Natural killer cell (primary cell): ENCODE data around the gene PRND. TPM values are rescaled to one million over a fixed set of nuclear protein-coding genes. Genes with fewer than 3 reads are reported as not detected.

Experiments used
- ATAC-seq, 3 donors: fragments of 150-1000 bp in 2 of 3; fragments of 200-7000 bp in 1 of 3; cut with Tn5 transposase; 1 replicate in 1 of 3; 2 replicates in 2 of 3; pipeline ENCODE4 v1.10.0; 2021; ENCODE audit warnings: mild to moderate bottlenecking in 2 of 3, moderate library complexity in 2 of 3
- DNase-seq, 2 donors: peaks; one replicate each; pipeline versions ENCODE4 v3.0.0 to v3.0.0-alpha.2; 2013 to 2021; ENCODE audit warnings: mixed read lengths in 1 of 2
- H3K27ac ChIP-seq: one replicate; pipeline ENCODE4 v1.5.1; 2013; ENCODE audit warnings: mild to moderate bottlenecking, low read length
- H3K27me3 ChIP-seq: one replicate; pipeline ENCODE4 v1.6.1; 2013; ENCODE audit warnings: low read length; ENCODE audit not compliant: control insufficient read depth, insufficient read depth
- H3K36me3 ChIP-seq: one replicate; pipeline ENCODE4 v1.6.1; 2013; ENCODE audit warnings: low read length; ENCODE audit not compliant: control insufficient read depth, insufficient read depth
- H3K4me1 ChIP-seq: one replicate; pipeline ENCODE4 v1.6.1; 2013; ENCODE audit warnings: low read length; ENCODE audit not compliant: control insufficient read depth, insufficient read depth
- H3K4me3 ChIP-seq: one replicate; pipeline ENCODE4 v1.5.1; 2013; ENCODE audit warnings: low read length
- H3K9me3 ChIP-seq: one replicate; pipeline ENCODE4 v1.6.1; 2013; ENCODE audit warnings: low read length; ENCODE audit not compliant: control insufficient read depth, insufficient read depth
- H3K27ac Mint-ChIP-seq, 2 donors: one replicate each; pipeline ENCODE4 v1.8.0; 2022; ENCODE audit warnings: mild to moderate bottlenecking in 2 of 2, mixed read lengths in 2 of 2, moderate library complexity in 1 of 2
- H3K27me3 Mint-ChIP-seq, 2 donors: one replicate each; pipeline ENCODE4 v1.8.0; 2022; ENCODE audit warnings: low read depth in 2 of 2, mixed read lengths in 2 of 2
- H3K36me3 Mint-ChIP-seq: one replicate; pipeline ENCODE4 v1.8.0; 2022; ENCODE audit warnings: mixed read lengths
- H3K4me1 Mint-ChIP-seq, 2 donors: one replicate each; pipeline ENCODE4 v1.8.0; 2022; ENCODE audit warnings: mixed read lengths in 2 of 2
- H3K4me3 Mint-ChIP-seq: one replicate; pipeline ENCODE4 v1.8.0; 2022; ENCODE audit warnings: mild to moderate bottlenecking, moderate library complexity, mixed read lengths
- H3K9me3 Mint-ChIP-seq, 2 donors: one replicate each; pipeline ENCODE4 v1.8.0; 2022; ENCODE audit warnings: mixed read lengths in 2 of 2
- WGBS: methylation state at CpG from one replicate; pipeline ENCODE4 v1.1.7; 2013; ENCODE audit warnings: missing lambda C conversion rate; ENCODE audit not compliant: insufficient coverage; 5-methylcytosine and 5-hydroxymethylcytosine counted together
- intact Hi-C: fragments of 100-400 bp; cut with micrococcal nuclease; formaldehyde crosslinking; loops from one replicate; pipeline ENCODE4 v1.14.2; 2022
- total RNA-seq, 4 donors: library from RNA; stranded (reverse); fragments of 120-200 nt in 1 of 4; gene quantifications; one replicate each; pipeline versions ENCODE4 v1.2.3 to v1.2.4, GENCODE V29; 2013 to 2022
- TF ChIP-seq, protein P1 (sequence below): fragments of 200-600 bp; IDR thresholded peaks from one replicate; pipeline ENCODE4 v1.8.0; 2022; ENCODE audit warnings: antibody characterized with exemption

The PRND gene, protein sequence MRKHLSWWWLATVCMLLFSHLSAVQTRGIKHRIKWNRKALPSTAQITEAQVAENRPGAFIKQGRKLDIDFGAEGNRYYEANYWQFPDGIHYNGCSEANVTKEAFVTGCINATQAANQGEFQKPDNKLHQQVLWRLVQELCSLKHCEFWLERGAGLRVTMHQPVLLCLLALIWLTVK
- not detected for total RNA-seq
- 0.05 TPM for total RNA-seq (2013)

DNA sequence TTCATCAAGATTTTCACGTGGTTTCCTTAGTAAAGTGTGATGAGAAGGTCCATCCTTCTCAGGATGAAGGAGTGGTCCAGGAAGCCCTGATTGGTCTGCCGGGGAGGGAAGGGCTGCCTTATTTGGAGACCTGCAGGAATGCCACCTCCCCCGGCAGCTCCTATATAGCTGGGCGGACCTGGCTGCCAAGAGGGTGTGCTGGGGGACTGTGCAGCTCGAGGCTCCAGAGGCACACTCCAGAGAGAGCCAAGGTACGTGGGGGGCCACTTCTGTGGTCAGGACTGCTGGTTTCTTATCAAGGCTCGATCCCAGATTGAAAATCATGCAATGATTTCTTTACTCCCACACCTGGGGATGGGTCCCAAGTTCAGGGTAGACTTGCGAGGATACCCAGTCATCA is at the start of gene PRND:
Gene PRND (plus strand): TSS at position 191 of the 400 bp plus-strand sequence. CDS start 2,643 bp downstream, outside the sequence.
- Mint-ChIP-seq H3K36me3 (no peaks in the 10 kb centered on the region), H3K27ac (peak within 1 kb of the TSS in 1 of 2 donors; percentile 74), H3K4me3 (no peak within 1 kb of the TSS), H3K4me1 (peaks cover 15 to 18% of the 10 kb centered on the region in 2 donors), H3K27me3 (no peaks in the 10 kb centered on the region), H3K9me3 (no peaks in the 10 kb centered on the region)
- Histone ChIP-seq H3K4me1 (peaks cover 15% of the 10 kb centered on the region), H3K27me3 (no peaks in the 10 kb centered on the region), H3K9me3 (no peaks in the 10 kb centered on the region), H3K36me3 (no peaks in the 10 kb centered on the region), H3K27ac (peak within 1 kb of the TSS; percentile 24), H3K4me3 (no peak within 1 kb of the TSS)
- WGBS = 90% methylated on average over 8 of the region's 8 CpGs
- TF ChIP-seq, protein P1, sequence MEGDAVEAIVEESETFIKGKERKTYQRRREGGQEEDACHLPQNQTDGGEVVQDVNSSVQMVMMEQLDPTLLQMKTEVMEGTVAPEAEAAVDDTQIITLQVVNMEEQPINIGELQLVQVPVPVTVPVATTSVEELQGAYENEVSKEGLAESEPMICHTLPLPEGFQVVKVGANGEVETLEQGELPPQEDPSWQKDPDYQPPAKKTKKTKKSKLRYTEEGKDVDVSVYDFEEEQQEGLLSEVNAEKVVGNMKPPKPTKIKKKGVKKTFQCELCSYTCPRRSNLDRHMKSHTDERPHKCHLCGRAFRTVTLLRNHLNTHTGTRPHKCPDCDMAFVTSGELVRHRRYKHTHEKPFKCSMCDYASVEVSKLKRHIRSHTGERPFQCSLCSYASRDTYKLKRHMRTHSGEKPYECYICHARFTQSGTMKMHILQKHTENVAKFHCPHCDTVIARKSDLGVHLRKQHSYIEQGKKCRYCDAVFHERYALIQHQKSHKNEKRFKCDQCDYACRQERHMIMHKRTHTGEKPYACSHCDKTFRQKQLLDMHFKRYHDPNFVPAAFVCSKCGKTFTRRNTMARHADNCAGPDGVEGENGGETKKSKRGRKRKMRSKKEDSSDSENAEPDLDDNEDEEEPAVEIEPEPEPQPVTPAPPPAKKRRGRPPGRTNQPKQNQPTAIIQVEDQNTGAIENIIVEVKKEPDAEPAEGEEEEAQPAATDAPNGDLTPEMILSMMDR = no peak
- ATAC-seq = no peak
- DNase-seq = no peak
- intact Hi-C loops = no loop called here

DNA sequence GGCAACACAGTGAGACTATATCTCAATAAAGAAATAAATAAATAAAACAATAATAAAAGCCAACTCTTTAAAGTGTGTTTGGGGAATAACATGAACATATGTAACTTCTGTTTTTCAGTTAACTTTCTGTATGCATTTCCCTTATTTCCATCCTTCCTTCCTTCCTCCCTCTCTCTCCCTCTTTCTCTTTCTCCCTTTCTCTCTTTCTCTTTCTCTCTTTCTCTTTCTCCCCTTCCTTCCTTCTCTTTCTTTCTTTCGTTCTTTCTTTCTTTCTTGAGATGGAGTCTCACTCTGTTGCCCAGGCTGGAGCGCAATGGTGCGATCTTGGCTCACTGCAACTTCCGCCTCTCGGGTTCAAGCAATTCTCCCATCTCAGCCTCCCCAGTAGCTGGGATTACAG is 48.8 kb upstream of the PRND start:
- no peaks in the 10 kb centered on the region for H3K4me1 ChIP-seq
- peaks cover 0 to 10% of the 10 kb centered on the region in 2 donors for H3K4me1 Mint-ChIP-seq
- H3K36me3 Mint-ChIP-seq = no peaks in the 10 kb centered on the region
- DNase-seq (no peak), ATAC-seq (no peak)
- no peaks in the 10 kb centered on the region for H3K9me3 ChIP-seq
- TF ChIP-seq, protein P1 = no peak
- H3K27ac ChIP-seq = no peak overlapping the region
- H3K4me3 Mint-ChIP-seq = no peak overlapping the region
- H3K4me3 ChIP-seq = no peak overlapping the region
- H3K36me3 ChIP-seq = no peaks in the 10 kb centered on the region
- WGBS = 97% methylated on average over 5 of the region's 5 CpGs
- H3K27me3 ChIP-seq = no peaks in the 10 kb centered on the region
- intact Hi-C loops = no loop called here
- H3K9me3 Mint-ChIP-seq = no peaks in the 10 kb centered on the region
- no peak overlapping the region for H3K27ac Mint-ChIP-seq
- H3K27me3 Mint-ChIP-seq = peaks cover 0 to 4% of the 10 kb centered on the region in 2 donors

DNA sequence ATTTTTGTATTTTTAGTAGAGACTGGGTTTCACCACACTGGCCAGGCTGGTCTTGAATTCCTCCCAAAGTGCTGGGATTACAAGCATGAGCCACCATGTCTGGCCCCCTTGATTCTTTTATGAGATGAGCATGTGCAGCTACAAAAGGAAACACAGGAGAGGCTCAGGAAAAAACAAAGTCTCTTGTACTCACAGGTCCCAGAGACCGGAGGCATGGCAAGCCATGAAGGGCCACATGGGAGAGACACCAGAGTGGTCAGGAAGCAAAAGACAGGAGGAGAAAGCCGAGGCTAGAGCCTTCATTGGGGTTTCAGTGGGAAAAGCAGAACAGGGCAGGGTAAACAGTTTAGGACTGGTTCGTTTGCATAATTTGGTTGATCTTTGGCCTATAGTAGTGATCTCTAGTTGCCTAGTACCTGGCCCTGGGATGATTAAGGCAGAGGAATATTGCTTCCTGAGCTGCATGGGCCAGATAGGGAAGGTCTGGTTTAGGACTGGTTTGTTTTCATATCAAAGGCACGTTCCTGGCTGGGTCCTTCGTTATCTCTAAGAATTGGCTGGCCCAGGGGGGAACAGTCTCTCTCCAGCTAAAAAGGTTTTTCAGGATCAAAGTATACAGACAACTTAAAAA is 48.2 kb upstream of the PRND start:
- 88% methylated on average over 5 of the region's 5 CpGs for WGBS
- no peaks in the 10 kb centered on the region for H3K36me3 Mint-ChIP-seq
- no peaks in the 10 kb centered on the region for H3K4me1 ChIP-seq
- no peak overlapping the region for H3K27ac Mint-ChIP-seq
- H3K4me3 ChIP-seq = no peak overlapping the region
- no peaks in the 10 kb centered on the region for H3K9me3 ChIP-seq
- DNase-seq (no peak), ATAC-seq (no peak)
- peaks cover 0 to 4% of the 10 kb centered on the region in 2 donors for H3K27me3 Mint-ChIP-seq
- peaks cover 0 to 6% of the 10 kb centered on the region in 2 donors for H3K4me1 Mint-ChIP-seq
- no peaks in the 10 kb centered on the region for H3K27me3 ChIP-seq
- TF ChIP-seq, protein P1 = no peak
- H3K27ac ChIP-seq = no peak overlapping the region
- H3K4me3 Mint-ChIP-seq = no peak overlapping the region
- no peaks in the 10 kb centered on the region for H3K36me3 ChIP-seq
- intact Hi-C loops = no loop called here
- H3K9me3 Mint-ChIP-seq = no peaks in the 10 kb centered on the region

DNA sequence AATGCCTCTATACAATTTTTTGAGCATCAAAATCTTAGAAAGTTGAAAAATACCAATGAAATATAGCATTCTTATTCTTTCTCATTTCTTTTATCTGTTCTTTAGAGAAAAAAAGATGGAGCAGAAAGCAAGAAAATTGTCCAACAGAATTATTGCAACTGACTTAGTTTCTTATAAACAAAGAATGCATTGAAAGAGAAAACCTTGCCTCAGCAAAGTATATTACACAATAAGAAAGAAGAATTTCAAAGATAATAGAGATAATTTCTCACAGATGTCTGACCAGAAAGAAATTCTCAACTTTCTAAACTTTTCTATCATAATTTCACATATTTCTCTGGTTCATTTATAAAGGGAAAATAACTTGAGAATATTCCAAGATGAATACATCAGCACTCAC is 47.0 kb upstream of the PRND start:
- H3K4me3 ChIP-seq = no peak overlapping the region
- peaks cover 0 to 6% of the 10 kb centered on the region in 2 donors for H3K4me1 Mint-ChIP-seq
- no peaks in the 10 kb centered on the region for H3K4me1 ChIP-seq
- H3K4me3 Mint-ChIP-seq = no peak overlapping the region
- DNase-seq (no peak), ATAC-seq (no peak)
- H3K27me3 Mint-ChIP-seq = peaks cover 4 to 7% of the 10 kb centered on the region in 2 donors
- no peaks in the 10 kb centered on the region for H3K9me3 Mint-ChIP-seq
- intact Hi-C loops = no loop called here
- TF ChIP-seq, protein P1 = no peak
- H3K27ac Mint-ChIP-seq = no peak overlapping the region
- H3K36me3 ChIP-seq = no peaks in the 10 kb centered on the region
- H3K36me3 Mint-ChIP-seq = no peaks in the 10 kb centered on the region
- H3K27ac ChIP-seq = no peak overlapping the region
- H3K9me3 ChIP-seq = no peaks in the 10 kb centered on the region
- no peaks in the 10 kb centered on the region for H3K27me3 ChIP-seq
